ENCODE data around the gene CASZ1.

- TF ChIP-seq CTCF (IDR thresholded peaks at IDR 0.05 in 8 of 11, conservative IDR thresholded peaks at IDR 0.05 in 3 of 11) (no peak), POLR2A (IDR thresholded peaks at IDR 0.05) (no peak)
These were observed 167.2 kb downstream of the CASZ1 start for GRCh38 chr1:10629091-10629815.

Measured in spleen (tissue), 7 donors.